Keratinocyte (primary cell): Measurements from ENCODE around the gene OS9. TPM values are rescaled to one million over a fixed set of nuclear protein-coding genes. Genes with fewer than 3 reads are reported as not detected.

Experiments
- DNase-seq: peaks from one replicate; pipeline ENCODE4 v3.0.0-alpha.2; 2011; ENCODE audit warnings: low read depth, missing footprints, low spot score
- FAIRE-seq: peaks from 2 replicates; lab custom pipeline; 2011; peaks lifted over from hg19 to GRCh38; lab: Jason Lieb, UNC
- H2AFZ ChIP-seq: 2 replicates; pipeline ENCODE4 v1.6.0; 2012; ENCODE audit warnings: low read length, control low read depth, inconsistent platforms; ENCODE audit not compliant: control insufficient read depth
- H3K27ac ChIP-seq: 2 replicates; pipeline ENCODE4 v1.5.1; 2011; ENCODE audit warnings: low read length; ENCODE audit not compliant: control insufficient read depth, insufficient read depth
- H3K27me3 ChIP-seq: 3 replicates; pipeline ENCODE4 v1.6.0; 2011; ENCODE audit warnings: low read length; ENCODE audit not compliant: control insufficient read depth, insufficient read depth; ENCODE audit errors: extremely low read depth
- H3K36me3 ChIP-seq, 2 experiments: 2 replicates in 1 of 2; 3 replicates in 1 of 2; pipeline ENCODE4 v1.5.1; 2011; ENCODE audit warnings: low read length in 2 of 2, mild to moderate bottlenecking in 1 of 2; ENCODE audit not compliant: control insufficient read depth in 2 of 2, insufficient read depth in 2 of 2; ENCODE audit errors: extremely low read depth in 1 of 2
- H3K4me1 ChIP-seq: 3 replicates; pipeline ENCODE4 v1.5.1; 2011; ENCODE audit warnings: low read length; ENCODE audit not compliant: control insufficient read depth, insufficient read depth; ENCODE audit errors: extremely low read depth
- H3K4me2 ChIP-seq: 3 replicates; pipeline ENCODE4 v1.6.0; 2011; ENCODE audit warnings: low read depth, low read length; ENCODE audit not compliant: control insufficient read depth, insufficient read depth; ENCODE audit errors: extremely low read depth
- H3K4me3 ChIP-seq, 3 experiments: fragments of 200-600 bp in 1 of 3; sonication (generic) in 1 of 3; 2 replicates in 2 of 3; 3 replicates in 1 of 3; pipeline ENCODE4 v1.5.1; 2011 to 2016; ENCODE audit warnings: low read length in 3 of 3, mild to moderate bottlenecking in 3 of 3, control low read depth in 2 of 3, inconsistent platforms in 1 of 3, low read depth in 1 of 3, mixed read lengths in 1 of 3, mixed run types in 1 of 3, moderate library complexity in 1 of 3; ENCODE audit not compliant: control insufficient read depth in 2 of 3, insufficient read depth in 2 of 3; ENCODE audit errors: extremely low read depth in 1 of 3
- H3K79me2 ChIP-seq: 2 replicates; pipeline ENCODE4 v1.6.0; 2012; ENCODE audit warnings: low read length; ENCODE audit not compliant: control insufficient read depth, insufficient read depth
- H3K9ac ChIP-seq: 3 replicates; pipeline ENCODE4 v1.6.0; 2011; ENCODE audit warnings: low read length; ENCODE audit not compliant: control insufficient read depth, insufficient read depth; ENCODE audit errors: extremely low read depth
- H3K9me1 ChIP-seq: 3 replicates; pipeline ENCODE4 v1.6.0; 2011; ENCODE audit warnings: low read length; ENCODE audit not compliant: control insufficient read depth, insufficient read depth; ENCODE audit errors: extremely low read depth
- H3K9me3 ChIP-seq: 2 replicates; pipeline ENCODE4 v1.5.1; 2012; ENCODE audit warnings: low read depth, low read length; ENCODE audit not compliant: control insufficient read depth
- H4K20me1 ChIP-seq: 3 replicates; pipeline ENCODE4 v1.6.0; 2011; ENCODE audit warnings: low read length; ENCODE audit not compliant: control insufficient read depth, insufficient read depth; ENCODE audit errors: extremely low read depth
- EZH2 ChIP-seq: IDR thresholded peaks from one replicate; pipeline ENCODE4 v1.6.1; 2012; ENCODE audit warnings: inconsistent platforms, mild to moderate bottlenecking, low read length, moderate library complexity
- dilution Hi-C: fragments of 300-500 bp; cut with MboI; formaldehyde crosslinking; loops from one replicate; pipeline ENCODE4 v1.7.0; 2020; ENCODE audit warnings: low sequenced_read_pairs; ENCODE audit not compliant: extremely low pct_ligation_motif_present
- polyA plus RNA-seq, 5 experiments: library from polyadenylated mRNA; depleted of rRNA in 3 of 5; stranded (reverse) in 3 of 5; stranded (forward) in 1 of 5; unstranded in 1 of 5; fragments of >200 nt; gene quantifications; 1 replicate in 1 of 5; 2 replicates in 3 of 5; 3 replicates in 1 of 5; pipeline versions ENCODE4 v1.2.1 to v1.2.3, GENCODE V29; 2011 to 2012; ENCODE audit warnings: missing spikeins in 2 of 5, low read depth in 1 of 5, low replicate concordance in 1 of 5
- TF ChIP-seq, protein P1 (sequence below), 3 experiments: IDR thresholded peaks in 1 of 3; conservative IDR thresholded peaks in 1 of 3; optimal IDR thresholded peaks in 1 of 3; 2 replicates in 2 of 3; 3 replicates in 1 of 3; pipeline versions ENCODE3 to v1.5.1; 2011; ENCODE audit warnings: low read length in 3 of 3, mild to moderate bottlenecking in 3 of 3, moderate library complexity in 2 of 3, control low read depth in 1 of 3, inconsistent platforms in 1 of 3; ENCODE audit not compliant: insufficient read depth in 2 of 3; ENCODE audit errors: extremely low read depth in 1 of 3

The OS9 gene
- polyA plus RNA-seq, 1 donor (not counting 4 experiments of a cell fraction or from before 2014, with no cell fraction given), result 82.2 TPM

DNA sequence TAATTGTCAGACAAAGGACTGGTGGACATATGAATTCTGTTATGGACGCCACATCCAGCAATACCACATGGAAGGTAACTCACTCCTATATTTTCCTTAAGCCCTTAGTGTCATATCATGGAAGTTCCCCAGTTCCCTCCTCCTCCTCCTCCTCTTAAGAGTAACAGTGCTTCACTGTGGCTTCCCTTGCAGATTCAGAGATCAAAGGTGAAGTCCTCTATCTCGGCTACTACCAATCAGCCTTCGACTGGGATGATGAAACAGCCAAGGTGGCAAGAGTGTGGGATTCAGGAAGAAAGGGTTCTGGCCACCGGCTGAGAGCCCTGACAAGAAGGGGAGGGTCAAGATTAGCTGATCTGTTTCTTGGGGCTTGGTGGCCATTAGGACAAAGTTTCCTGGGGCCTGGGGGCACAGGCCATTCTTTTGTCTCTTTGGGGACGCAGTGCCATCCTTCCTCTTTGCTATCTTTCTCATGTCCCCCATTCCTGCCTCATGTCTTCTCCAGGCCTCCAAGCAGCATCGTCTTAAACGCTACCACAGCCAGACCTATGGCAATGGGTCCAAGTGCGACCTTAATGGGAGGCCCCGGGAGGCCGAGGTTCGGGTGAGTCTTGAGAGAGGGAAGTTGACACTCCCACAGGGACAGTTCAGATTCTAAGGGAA is 2.0 kb downstream of the OS9 start:
- Histone ChIP-seq H3K9ac (no peak overlapping the region), H3K4me2 (no peak overlapping the region), H2AFZ (no peak overlapping the region), H3K4me1 (peaks cover 10% of the 10 kb centered on the region), H3K79me2 (peaks cover 7% of the 10 kb centered on the region), H3K36me3 (peaks cover 3 to 8% of the 10 kb centered on the region in 2 experiments), H3K27ac (no peak overlapping the region), H3K4me3 (no peak overlapping the region), H3K27me3 (no peaks in the 10 kb centered on the region), H4K20me1 (no peaks in the 10 kb centered on the region), H3K9me1 (no peaks in the 10 kb centered on the region), H3K9me3 (no peaks in the 10 kb centered on the region)
- dilution Hi-C loops, result no loop called here
- no peak for DNase-seq
- FAIRE-seq, result no peak
- TF ChIP-seq EZH2, result no peak
- TF ChIP-seq, protein P1, sequence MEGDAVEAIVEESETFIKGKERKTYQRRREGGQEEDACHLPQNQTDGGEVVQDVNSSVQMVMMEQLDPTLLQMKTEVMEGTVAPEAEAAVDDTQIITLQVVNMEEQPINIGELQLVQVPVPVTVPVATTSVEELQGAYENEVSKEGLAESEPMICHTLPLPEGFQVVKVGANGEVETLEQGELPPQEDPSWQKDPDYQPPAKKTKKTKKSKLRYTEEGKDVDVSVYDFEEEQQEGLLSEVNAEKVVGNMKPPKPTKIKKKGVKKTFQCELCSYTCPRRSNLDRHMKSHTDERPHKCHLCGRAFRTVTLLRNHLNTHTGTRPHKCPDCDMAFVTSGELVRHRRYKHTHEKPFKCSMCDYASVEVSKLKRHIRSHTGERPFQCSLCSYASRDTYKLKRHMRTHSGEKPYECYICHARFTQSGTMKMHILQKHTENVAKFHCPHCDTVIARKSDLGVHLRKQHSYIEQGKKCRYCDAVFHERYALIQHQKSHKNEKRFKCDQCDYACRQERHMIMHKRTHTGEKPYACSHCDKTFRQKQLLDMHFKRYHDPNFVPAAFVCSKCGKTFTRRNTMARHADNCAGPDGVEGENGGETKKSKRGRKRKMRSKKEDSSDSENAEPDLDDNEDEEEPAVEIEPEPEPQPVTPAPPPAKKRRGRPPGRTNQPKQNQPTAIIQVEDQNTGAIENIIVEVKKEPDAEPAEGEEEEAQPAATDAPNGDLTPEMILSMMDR (optimal IDR thresholded peaks at IDR 0.05 in 1 of 3, IDR thresholded peaks at IDR 0.05 in 1 of 3, conservative IDR thresholded peaks at IDR 0.05 in 1 of 3; ENCODE audit: extremely low read depth in 1 of 3, insufficient read depth in 2 of 3, low read length in 3 of 3), result no peak

DNA sequence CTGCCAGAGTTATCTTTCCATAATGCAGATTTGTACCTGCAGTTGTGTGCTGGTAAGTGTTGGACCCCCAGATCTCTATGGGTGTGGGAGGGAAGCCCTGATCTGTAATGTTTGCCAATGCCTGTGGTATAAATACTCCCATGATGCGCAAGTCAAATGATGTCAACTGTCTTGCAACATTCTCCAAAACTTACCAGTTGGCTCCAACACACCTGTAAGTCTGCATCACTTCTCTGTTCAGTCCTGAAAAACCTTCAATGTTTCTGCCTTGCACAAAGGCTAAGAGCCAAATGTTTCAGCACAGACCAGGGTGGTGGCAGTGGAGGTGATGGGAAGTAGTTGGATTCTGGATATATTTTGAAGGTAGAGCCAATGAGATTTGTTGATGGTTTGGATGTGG is 3.1 kb downstream of the OS9 start:
- H2AFZ ChIP-seq, result no peak overlapping the region
- TF ChIP-seq, protein P1 (optimal IDR thresholded peaks at IDR 0.05 in 1 of 3, IDR thresholded peaks at IDR 0.05 in 1 of 3, conservative IDR thresholded peaks at IDR 0.05 in 1 of 3; ENCODE audit: extremely low read depth in 1 of 3, insufficient read depth in 2 of 3, low read length in 3 of 3), result no peak
- TF ChIP-seq EZH2, result no peak
- H3K27ac ChIP-seq, result no peak overlapping the region
- no peak overlapping the region for H3K9ac ChIP-seq
- no peaks in the 10 kb centered on the region for H3K27me3 ChIP-seq
- no peaks in the 10 kb centered on the region for H4K20me1 ChIP-seq
- no peaks in the 10 kb centered on the region for H3K9me3 ChIP-seq
- DNase-seq (no peak), FAIRE-seq (no peak)
- H3K36me3 ChIP-seq, result peaks cover 3 to 8% of the 10 kb centered on the region in 2 experiments
- no peaks in the 10 kb centered on the region for H3K9me1 ChIP-seq
- H3K79me2 ChIP-seq, result peaks cover 7% of the 10 kb centered on the region
- H3K4me3 ChIP-seq, result no peak overlapping the region
- dilution Hi-C loops, result no loop called here
- H3K4me1 ChIP-seq, result peaks cover 10% of the 10 kb centered on the region
- no peak overlapping the region for H3K4me2 ChIP-seq
